CD4-positive, alpha-beta T cell treated with Interleukin-21 for 1 hour (primary cell): Measurements from ENCODE around the gene TJP3.

Experiments
- DNase-seq: peaks from one replicate; pipeline ENCODE4 v3.0.0-alpha.2; 2020

TJP3 gene

GRCh38 chr19:3785938-3786824 lies 78.0 kb downstream of the TJP3 start, which contains the start of gene MATK:
Gene MATK, minus strand, starts transcription at chr19:3786381. Its CDS starts 1,246 bp downstream, at chr19:3785135.
- DNase-seq: peak; percentile 28

- peak; percentile 63 for DNase-seq
Observed at GRCh38 chr19:3788996-3789778, 81.0 kb downstream of the TJP3 start.

- DNase-seq: no peak
Observed at GRCh38 chr19:3790209-3790734, 82.1 kb downstream of the TJP3 start.

GRCh38 chr19:3790941-3791340 lies 82.8 kb downstream of the TJP3 start:
- DNase-seq: no peak

GRCh38 chr19:3792114-3792513 lies 83.9 kb downstream of the TJP3 start:
- DNase-seq: no peak

- DNase-seq: no peak
Observed at GRCh38 chr19:3793799-3794198, 85.6 kb downstream of the TJP3 start.

- DNase-seq: no peak
Observed at GRCh38 chr19:3796358-3796757, 88.2 kb downstream of the TJP3 start.

GRCh38 chr19:3798137-3798536 lies 90.0 kb downstream of the TJP3 start:
- peak; percentile 59 for DNase-seq
